G401.6 (cell line): ENCODE measurements around the gene ZNF77.
"Not testable (repeated sequence)": the region's sequence is repeated elsewhere in the genome, so short reads cannot be mapped to it uniquely, and the experiment has no call there.

ENCODE experiments used
- FAIRE-seq: peaks from 2 replicates; lab custom pipeline; 2012; peaks lifted over from hg19 to GRCh38; lab: Jason Lieb, UNC

ZNF77 gene

DNA sequence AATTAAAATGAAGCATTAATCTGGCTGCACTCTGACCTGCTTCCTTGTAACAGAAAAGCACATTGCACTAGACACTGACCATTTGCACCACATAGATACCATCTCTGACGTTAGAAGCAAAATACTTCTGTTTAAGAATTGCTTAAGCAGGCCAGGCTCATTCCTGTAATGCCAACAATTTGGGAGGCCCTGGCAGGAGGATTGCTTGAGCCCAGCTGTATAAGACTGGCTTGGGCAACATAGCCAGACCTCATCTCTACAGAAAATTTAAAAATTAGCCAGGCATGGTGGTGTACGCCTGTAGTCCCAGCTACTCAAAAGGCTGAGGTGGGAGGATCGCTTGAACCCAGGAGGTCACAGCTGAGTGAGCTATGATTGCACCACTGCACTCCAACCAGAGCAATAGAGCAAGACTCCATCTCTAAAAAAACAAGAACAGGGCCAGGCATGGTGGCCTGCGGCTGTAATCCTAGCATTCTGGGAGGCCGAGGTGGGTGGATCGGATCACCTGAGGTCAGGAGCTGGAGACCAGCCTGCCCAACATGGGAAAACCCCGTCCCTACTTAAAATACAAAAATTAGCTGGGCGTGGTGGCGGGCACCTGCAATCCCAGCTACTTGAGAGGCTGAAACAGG is 25.5 kb upstream of the ZNF77 start:
- FAIRE-seq: no peak

DNA sequence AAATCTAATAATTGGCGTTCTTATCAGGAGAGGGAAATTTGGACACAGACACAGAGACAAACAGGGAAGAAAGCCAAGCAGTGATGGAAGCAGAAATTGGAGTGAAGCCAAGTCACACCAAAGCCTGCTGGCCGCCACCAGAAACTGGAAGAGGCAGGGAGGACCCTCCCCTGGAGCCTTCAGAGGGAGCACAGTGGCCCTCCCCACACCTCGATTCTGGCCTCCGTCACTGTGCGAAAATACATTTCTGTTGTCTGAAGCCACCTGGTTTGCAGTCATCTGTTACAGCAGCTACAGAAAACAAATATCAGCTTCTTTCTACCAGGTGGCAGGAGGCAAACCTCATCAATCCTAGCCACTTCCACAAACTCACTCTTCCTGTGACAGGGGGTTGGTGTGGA is 24.3 kb upstream of the ZNF77 start:
- FAIRE-seq: no peak

DNA sequence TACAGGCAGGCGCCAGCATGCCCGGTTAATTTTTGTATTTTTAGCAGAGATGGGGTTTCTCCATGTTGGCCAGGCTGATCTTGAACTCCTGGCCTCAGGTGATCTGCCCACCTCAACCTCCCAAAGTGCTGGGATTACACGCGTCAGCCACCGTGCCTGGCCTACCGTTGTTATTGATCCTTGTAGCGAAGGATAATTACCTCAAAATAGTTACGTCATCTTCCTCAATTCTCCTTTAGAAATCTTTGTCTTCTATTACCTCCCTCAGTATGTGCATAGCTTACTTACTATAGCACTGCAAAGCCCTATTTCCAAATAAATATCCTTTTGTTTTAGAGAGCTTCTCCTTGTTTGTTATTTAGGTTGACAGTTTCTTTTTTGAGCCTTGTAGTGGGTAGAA is 23.2 kb upstream of the ZNF77 start:
- FAIRE-seq: no peak

DNA sequence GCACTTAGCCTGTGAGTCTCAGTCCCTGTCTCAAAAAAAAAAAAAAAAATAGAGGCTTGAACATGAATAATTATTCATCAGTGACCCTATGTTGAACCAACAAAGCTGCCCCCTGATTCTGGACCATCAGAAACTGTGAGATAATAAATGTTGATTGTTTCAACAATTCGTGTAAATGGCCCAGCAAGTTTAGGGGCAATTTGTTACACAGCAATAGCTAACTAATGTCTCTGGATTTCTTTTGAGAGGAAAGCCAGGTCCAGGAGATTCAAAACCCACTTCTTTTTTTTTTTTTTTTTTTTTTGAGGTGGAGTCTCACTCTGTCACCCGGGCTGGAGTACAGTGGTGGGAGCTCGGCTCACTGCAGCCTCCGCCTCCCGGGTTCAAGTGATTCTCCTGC is 20.1 kb upstream of the ZNF77 start:
- FAIRE-seq: no peak

DNA sequence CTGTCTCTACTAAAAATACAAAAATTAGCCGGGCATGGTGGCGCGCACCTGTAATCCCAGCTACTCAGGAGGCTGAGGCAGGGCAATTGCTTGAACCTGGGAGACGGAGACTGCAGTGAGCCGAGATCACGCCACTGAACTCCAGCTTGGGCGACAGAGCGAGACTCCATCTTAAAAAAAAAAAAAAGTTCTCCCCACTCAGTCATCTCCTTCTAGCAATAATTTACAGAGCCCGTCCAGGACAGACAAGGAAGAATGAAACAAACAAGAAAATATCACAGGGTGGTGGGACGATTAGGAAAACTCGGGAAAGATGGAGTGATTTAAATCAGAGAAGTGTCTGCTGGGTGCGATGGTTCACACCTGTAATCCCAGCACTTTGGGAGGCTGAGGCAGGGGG is 18.9 kb upstream of the ZNF77 start:
- FAIRE-seq: not testable (repeated sequence)

DNA sequence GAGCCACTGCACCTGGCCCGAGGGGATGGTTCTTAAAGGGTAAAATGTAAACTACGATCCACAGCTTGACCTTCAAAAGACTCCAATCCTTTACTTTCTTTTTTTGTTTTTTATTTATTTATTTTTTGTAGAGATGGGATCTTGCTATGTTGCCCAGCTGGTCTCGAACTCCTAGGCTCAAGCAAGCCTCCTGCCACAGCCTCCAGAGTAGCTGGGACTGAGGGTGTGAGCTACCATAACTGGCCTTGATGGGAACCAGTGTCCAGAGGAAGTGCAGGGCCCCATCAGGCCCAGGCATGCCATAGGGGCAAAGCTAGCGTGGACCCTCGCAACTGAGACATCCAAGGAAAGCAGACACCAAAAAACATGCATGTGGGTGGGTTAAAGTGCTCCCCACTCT is 18.4 kb upstream of the ZNF77 start:
- no peak for FAIRE-seq

DNA sequence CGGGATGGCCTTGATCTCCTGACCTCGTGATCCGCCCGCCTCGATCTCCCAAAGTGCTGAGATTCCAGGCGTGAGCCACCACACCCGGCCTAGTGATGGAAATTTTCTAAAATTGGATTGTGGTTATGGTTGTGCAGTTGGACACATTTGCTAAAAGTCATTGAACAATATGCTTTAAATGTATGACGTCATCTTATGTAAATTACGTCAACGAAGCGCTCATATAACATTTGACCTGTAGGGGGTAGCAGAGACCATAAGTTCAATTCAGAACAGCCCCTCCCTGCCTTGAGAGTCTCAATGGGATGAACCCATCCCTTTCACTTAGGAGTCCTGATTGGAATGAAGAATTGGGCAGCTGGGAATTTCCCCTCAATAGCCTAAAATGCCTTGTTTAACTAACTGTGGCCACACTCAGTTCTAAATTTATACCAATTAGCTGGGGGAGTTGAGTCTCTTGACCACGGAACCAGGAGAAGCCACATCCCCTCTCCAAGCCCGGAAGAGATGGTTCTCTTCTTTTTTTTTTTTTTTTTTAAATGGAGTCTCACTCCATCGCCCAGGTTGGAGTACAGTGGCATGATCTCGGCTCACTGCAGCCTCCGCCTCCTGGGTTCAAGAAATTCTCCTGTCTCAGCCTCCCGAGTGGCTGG is 17.4 kb upstream of the ZNF77 start:
- FAIRE-seq: peak; percentile 86

DNA sequence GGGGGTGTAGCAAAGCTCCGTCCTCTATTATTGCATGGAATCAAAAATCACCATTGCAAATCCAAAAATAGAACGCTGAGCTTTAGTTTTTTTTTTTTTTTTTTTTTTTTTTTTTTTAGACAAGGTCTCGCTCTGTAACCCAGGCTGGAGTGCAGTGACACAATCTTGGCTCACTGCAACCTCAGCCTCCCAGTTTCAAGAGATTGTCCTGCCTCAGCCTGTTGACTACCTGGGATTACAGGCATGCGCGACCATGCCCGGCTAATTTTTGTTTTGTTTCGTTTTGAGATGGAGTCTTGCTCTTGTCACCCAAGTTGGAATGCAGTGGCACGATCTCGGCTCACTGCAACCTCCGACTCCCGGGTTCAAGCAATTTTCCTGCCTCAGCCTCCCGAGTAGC is 15.3 kb upstream of the ZNF77 start:
- FAIRE-seq: no peak

DNA sequence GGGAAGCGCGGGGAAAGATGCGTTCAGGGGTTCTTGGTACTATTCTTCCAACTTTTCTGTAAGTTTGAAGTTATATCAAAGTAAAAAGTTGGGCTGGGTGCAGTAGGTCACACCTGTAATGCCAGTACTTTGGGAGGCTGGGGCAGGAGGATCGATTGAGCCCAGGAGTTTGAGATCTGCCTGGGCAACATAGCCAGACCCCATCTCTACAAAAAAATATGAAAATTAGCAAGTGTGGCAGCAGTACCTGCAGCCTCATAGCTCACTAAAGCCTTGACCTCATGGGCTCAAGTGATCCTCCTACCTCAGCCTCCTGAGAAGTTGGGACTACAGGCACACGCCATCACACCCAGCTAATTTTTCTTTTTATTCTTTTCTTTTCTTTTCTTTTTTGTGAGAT is 12.4 kb upstream of the ZNF77 start:
- no peak for FAIRE-seq

DNA sequence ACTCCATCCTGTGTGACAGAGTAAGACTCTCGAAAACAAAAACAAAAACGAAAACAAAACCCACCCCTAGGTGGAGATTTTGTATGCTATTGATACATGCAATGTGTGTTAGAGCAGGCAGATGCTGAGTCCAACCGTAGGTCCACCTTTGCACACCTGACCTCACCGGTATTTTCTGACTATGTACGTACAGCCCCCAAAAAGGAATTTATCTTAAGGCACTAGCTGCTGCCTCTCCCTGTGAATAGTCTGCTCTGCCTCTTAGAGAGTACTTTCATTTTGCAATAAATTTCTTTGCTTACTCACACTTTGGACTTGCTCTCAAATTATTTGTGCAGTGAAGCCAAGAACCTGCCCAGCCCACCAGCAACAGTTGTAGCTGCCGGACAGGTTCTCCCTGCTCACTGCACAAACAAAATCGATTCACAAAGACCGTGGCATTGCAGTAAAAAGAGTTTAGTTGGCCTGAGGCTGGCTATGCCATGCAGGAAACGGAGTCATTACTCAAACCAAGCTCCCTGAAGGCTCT is 8.2 kb upstream of the ZNF77 start:
- no peak for FAIRE-seq

DNA sequence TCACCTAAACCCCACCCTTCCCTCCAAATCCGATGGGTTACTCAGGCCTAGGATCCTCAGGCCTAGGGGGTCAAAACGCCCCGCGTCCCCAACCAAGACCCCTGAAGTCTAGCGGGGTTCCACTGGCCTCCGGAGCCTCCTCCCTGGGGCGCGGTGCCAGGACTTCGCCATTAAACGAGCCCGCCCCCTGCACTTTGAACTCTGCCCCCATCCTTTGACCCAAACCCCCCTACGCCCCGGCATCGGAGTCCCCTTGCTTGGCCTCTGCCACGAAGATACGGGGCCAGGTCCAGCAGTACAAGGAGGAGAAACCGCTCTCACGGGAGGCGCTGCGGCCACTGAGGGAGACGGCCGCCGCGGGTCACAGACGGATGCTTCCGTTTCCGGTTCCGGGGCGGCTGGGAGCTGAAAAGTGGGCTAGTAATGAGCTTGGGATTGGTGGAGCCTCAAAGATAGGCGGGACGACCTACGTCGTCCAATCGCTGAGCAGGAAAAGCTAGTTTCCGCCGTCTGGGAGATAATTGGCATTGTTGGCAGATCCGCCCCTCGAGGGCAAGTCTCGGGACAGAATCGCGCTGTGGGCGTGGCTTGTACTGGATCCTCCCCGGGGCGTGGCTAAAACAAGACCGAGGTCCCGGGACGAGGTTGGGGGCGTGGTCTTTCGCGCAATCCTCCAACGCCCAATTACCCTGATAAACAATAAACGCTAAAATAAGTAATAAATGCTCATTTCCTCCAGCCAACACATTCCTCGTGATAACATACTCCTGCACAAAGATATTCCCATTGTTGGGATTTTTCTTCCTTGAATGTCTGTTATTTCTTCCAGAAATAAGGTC is 5.7 kb upstream of the ZNF77 start:
- FAIRE-seq: peak; percentile 99

DNA sequence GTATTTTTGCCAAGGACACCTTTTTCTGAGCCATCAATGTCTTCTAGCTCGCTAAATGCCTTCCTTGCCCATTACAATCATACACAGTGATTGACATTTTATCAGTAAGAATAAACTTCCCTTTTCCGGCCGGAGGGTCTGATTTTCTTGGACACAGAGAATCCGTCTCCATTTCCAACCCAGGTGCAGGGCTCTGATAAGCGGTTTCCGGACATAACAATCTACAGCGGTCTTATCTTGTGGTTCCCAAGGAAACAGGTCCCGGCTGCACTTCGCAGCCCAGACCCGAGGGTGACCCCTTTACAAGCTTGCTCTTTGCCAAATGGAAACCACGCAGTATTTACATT is 5.1 kb upstream of the ZNF77 start:
- no peak for FAIRE-seq

DNA sequence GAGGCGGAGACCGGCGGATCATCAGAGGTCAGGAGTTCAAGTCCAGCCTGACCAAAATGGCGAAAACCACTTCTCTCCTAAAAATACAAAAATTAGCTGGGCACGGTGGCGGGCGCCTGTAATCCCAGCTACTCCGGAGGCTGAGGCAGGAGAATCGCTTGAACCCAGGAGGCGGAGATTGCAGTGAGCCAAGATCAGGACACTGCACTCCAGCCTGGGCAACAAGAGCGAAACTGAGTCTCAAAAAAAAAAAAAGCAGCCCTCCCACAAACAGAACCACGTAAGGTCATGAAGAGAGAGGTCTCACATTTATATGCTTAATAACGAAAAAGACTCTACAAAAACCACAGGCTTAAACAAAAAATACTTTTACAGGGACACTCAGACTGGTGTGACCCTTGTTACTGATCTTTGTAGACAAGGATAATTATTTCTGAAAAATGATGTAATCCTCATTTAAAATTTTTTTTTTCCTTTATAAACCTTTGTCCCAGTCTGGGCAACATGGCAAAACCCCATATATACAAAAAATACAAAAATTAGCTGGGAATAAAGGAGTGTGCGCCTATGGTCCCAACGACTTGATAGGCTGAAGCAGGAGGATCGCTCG is 909 bp upstream of the ZNF77 start:
- FAIRE-seq: no peak

DNA sequence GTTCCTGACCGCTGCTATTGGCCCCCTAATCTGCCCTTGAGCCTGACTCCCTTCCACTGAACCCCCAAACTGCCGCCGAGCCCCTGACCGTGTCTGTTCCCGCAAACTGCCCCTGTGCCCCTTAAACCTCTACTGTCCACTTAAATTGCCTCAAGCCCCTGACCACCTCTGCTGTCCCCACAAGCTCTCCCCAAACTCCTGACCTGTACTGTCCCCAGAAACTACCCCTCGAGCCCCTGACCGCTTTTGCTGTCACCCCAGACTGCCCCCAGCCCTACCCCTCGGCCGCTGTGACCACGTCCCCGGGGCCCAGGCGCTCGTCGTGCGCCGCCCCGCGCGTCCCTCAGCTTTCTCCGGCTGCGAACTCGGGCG is 382 bp downstream of the ZNF77 start:
- no peak for FAIRE-seq

DNA sequence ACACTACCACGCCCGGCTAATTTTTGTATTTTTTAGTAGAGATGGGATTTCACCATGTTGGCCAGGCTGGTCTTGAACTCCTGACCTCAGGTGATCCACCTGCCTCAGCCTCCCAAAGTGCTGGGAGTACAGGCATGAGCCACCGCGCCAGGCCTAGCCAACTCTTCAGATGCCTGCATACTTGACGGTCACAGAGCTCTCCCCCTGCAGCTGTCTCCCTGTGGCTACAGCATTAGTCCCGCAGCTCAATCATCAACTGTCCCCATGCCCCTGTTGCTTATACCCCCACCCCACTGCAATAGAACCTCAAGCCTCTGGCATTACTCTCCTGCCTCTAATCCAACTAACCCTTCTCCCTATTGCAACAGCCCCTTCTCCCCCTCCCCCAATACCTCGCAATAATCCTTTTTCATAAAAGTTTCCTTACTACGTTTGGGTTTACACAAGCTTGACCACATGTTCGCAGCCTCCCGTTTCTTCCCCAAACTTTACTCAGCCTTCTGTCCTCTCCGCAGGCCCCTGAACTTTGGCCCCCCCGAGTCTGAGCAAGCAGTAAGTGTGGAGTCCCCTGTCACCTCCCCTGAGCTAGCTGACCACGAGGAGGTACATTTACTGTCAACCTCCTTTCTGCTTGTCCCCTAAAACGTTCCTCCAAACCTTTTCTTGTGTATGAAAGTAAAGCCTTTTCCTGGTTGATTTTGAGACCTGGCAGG is 1.7 kb downstream of the ZNF77 start:
- no peak for FAIRE-seq

DNA sequence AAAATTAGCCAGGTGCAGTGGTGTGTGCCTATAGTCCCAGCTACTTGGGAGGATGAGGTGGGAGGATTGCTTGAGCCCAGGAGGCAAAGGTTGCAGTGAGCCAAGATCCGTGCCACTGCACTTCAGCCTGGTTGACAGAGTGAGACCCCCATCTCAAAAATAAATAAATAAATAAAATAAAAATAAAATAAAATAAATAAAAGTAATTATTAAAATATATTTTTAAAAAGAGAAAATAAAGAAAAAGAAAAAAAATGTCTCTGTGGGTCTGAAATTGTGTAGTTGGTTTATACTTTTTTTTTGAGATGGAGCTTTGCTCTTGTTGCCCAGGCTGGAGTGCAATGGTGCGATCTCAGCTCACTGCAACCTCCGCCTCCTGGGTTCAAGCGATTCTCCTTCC is 8.9 kb downstream of the ZNF77 start:
- FAIRE-seq: not testable (repeated sequence)

DNA sequence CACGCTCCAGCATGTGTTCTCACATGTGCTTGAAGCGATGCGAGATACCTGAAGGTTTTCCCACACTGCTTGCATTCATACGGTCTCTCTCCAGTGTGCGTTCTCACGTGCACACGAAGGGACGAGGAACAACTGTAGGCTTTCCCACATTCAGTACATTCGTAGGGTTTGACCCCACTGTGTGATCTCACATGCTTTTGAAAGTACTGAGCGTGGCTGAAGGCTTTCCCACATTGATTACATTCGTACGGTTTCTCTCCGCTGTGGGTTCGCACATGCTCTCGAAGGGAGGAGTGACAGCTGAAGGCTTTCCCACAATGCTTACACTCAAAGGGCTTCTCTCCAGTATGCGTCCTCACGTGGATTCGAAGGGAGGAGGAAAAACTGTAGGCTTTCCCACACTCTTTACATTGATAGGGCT is 11.3 kb downstream of the ZNF77 start:
- no peak for FAIRE-seq

DNA sequence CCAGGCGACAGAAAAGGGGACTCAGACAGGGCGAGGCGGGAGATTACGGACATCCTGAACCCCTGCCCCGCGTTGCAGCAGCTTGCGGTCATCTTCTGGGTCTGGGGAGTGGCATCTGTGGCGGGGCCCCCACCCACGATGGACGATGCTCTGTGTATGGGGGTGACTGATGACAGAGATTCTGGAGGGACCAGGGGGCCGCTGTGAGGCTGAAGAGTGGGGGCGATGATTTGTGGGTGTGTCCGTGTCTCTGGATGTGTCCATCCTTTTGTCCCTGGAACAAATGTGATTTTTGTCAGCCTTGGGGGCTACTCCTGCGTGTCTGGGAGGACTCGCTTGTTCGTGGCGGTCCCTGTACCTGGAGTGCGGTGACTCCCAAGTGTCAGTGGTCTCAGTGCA is 17.7 kb downstream of the ZNF77 start:
- no peak for FAIRE-seq

DNA sequence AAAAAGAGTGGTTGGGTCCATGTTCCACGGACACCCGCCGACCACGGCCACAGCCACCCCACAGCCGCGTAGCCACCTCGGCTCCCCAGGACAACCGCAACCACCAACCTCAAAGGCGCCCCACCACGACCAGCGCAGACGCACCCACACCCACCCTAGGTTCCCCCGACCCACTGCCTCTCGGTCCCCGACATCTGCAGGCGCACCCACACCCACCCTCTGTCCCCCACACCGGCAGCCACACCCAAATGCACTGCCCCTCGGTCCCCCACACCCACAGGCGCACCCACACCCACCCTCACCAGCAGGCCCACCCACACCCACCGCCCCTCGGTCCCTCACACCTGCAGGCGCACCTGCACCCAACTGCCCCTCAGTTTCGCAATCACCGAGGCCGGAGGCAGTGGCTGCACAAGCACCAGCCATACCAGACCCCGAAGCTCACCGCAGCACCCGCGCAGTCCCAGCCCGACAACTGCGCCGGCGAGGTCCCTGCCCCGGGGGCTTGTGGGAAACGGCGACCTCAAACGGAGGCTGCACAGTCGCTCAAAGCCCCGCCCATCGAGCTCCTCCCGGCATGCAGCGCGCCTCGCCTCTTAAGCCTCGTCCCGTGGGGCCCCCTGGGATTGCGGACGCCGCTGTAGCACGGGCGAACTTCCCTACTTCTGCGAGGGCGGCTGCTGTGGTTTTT is 18.3 kb downstream of the ZNF77 start:
- no peak for FAIRE-seq

DNA sequence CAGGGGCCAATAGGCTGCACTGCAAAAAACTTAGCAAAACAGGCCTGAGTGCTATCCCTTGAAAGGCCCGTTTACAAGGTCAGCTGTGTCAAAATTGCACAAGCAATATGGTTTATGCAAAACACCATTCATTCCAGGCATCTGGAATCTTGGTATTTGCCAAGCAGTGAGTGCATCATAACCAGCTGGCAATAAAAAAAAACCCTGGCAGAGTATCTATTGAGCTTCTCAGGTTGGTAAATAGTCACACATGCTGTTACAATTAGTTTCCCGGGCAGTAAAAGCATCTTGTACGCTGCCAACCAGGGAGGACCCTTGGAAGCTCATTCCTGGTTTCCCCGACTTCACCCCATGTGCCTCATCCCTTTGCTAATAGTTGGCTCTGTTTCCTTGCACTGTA is 21.3 kb downstream of the ZNF77 start:
- no peak for FAIRE-seq

DNA sequence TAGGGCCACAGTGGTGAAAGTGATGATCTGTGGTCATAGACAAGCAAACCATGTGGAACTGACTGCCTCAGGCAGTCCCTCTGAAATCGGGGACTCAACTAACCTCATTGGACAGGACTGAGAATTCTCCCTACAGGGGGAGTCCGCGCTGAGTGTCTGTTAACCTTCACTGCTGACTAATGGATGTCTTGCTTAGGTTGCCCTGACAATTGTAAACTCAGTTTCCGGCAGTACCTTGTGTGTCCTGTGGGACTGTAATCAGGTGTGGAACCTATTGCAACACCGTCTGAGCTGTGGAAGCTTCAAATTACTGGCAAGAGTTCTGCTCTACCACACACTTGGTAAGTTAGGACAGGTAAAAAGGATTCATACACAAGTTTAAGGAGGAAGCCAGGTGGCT is 21.8 kb downstream of the ZNF77 start:
- no peak for FAIRE-seq
